ENCODE data around the gene GRB14.

GRCh38 chr2:164449706-164450105, 171.6 kb downstream of the GRB14 start:
- TF ChIP-seq CTCF (IDR thresholded peaks at IDR 0.05 in 2 of 3, conservative IDR thresholded peaks at IDR 0.05 in 1 of 3; ENCODE audit: borderline replicate concordance in 1 of 3, insufficient read depth in 1 of 3, low read depth in 2 of 3, low read length in 2 of 3) (no peak), POLR2A (IDR thresholded peaks at IDR 0.05; ENCODE audit: borderline replicate concordance, extremely low read depth, insufficient read depth, insufficient read length) (no peak), CEBPB (IDR thresholded peaks at IDR 0.05; ENCODE audit: low read depth) (no peak), SIN3A (IDR thresholded peaks at IDR 0.05; ENCODE audit: low read depth) (no peak), POLR2AphosphoS5 (IDR thresholded peaks at IDR 0.05; ENCODE audit: low read depth, low read length) (no peak), ZNF274 (IDR thresholded peaks at IDR 0.05; ENCODE audit: low read depth, low read length) (no peak), REST (IDR thresholded peaks at IDR 0.05; ENCODE audit: low read depth) (no peak)

All from HCT116 (cell line).